ENCODE results near the gene PITX2.

DNA sequence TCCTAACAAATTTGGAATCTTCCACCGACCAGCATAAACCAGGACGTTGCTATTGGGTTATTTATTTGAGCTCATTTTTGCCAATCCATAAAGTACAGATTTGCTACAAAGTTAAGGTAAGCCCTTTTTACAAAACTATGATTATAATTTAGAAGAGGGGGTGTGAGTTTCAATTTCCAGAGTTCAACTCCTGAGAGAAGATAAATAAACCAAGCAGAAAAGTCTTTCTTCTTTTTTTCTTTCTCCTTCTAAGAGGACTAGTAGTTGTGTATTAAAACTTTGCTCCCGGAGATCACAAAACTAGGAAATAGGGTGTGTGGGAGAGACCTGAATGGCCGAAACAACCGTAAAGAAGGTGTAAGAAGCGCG is 2.6 kb downstream of the PITX2 start:
- TF ChIP-seq, protein P1, sequence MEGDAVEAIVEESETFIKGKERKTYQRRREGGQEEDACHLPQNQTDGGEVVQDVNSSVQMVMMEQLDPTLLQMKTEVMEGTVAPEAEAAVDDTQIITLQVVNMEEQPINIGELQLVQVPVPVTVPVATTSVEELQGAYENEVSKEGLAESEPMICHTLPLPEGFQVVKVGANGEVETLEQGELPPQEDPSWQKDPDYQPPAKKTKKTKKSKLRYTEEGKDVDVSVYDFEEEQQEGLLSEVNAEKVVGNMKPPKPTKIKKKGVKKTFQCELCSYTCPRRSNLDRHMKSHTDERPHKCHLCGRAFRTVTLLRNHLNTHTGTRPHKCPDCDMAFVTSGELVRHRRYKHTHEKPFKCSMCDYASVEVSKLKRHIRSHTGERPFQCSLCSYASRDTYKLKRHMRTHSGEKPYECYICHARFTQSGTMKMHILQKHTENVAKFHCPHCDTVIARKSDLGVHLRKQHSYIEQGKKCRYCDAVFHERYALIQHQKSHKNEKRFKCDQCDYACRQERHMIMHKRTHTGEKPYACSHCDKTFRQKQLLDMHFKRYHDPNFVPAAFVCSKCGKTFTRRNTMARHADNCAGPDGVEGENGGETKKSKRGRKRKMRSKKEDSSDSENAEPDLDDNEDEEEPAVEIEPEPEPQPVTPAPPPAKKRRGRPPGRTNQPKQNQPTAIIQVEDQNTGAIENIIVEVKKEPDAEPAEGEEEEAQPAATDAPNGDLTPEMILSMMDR (IDR thresholded peaks at IDR 0.05; ENCODE audit: poor library complexity, severe bottlenecking): no peak
- TF ChIP-seq POLR2AphosphoS5 (IDR thresholded peaks at IDR 0.05): no peak
- no peak for TF ChIP-seq TAF1 (IDR thresholded peaks at IDR 0.05; ENCODE audit: low read depth)
- no peak for TF ChIP-seq EZH2 (IDR thresholded peaks at IDR 0.05; ENCODE audit: borderline replicate concordance, insufficient read depth, low read length, poor library complexity, severe bottlenecking)
- TF ChIP-seq, protein P2, sequence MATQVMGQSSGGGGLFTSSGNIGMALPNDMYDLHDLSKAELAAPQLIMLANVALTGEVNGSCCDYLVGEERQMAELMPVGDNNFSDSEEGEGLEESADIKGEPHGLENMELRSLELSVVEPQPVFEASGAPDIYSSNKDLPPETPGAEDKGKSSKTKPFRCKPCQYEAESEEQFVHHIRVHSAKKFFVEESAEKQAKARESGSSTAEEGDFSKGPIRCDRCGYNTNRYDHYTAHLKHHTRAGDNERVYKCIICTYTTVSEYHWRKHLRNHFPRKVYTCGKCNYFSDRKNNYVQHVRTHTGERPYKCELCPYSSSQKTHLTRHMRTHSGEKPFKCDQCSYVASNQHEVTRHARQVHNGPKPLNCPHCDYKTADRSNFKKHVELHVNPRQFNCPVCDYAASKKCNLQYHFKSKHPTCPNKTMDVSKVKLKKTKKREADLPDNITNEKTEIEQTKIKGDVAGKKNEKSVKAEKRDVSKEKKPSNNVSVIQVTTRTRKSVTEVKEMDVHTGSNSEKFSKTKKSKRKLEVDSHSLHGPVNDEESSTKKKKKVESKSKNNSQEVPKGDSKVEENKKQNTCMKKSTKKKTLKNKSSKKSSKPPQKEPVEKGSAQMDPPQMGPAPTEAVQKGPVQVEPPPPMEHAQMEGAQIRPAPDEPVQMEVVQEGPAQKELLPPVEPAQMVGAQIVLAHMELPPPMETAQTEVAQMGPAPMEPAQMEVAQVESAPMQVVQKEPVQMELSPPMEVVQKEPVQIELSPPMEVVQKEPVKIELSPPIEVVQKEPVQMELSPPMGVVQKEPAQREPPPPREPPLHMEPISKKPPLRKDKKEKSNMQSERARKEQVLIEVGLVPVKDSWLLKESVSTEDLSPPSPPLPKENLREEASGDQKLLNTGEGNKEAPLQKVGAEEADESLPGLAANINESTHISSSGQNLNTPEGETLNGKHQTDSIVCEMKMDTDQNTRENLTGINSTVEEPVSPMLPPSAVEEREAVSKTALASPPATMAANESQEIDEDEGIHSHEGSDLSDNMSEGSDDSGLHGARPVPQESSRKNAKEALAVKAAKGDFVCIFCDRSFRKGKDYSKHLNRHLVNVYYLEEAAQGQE (IDR thresholded peaks at IDR 0.05; ENCODE audit: borderline replicate concordance): no peak
- TF ChIP-seq RAD21 (conservative IDR thresholded peaks at IDR 0.05): no peak
